SKM-1 treated with dmso at 0.1 percent for 144 hours (cell line): Measurements from ENCODE around the gene KIF17.

Experiments used
- DNase-seq: peaks from one replicate; lab custom pipeline; 2025; ENCODE audit not compliant: unreplicated experiment; lab: John Stamatoyannopoulos, UW

KIF17 gene

DNA sequence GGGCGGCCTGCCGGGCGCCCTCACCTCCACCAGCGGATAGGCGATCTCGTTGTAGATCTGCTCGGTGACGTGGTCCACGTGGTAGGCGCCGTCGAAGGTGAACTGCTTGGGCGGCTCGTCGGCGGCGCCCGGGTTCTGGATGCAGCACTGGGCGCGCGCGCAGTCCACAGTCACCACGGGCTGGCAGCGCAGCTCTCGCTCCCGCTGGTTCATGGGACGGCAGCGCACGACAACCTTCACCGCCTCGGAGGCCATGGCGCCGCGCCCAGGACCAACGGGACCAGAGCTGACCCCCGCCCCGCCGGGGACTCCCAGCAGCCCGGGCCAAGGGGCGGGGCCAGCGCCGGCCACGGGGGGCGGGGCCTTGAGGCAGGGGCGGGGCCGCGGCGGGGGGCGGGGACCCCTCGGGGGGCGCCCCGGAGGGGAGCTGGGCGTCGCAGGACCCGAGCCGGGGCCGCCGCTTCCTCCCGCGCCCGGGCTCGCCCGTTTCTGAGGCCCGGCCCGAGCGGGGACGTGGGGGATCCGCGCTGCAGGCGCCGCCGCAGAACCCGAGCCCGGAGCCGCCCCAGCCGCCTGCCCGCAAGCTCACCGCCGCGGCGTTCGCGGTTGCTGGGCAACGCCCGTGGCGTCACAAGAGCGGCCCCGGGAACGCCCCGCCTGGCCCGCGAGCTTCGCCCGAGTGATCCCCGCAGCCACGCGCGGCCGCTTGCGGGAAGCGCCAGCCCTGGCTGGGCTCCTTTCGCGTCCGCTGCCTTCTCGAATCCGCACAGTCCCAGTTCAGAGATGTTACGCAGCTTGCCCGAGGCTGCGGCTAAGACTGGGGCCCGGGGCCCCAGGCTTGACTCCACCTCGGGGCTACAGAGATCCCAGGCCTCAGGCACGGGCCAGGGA, at the start of gene KIF17:
Gene KIF17, minus strand, starts transcription at position 556 of the 891 bp plus-strand sequence. Its CDS starts 301 bp downstream, at position 255.
- DNase-seq = no peak

DNA sequence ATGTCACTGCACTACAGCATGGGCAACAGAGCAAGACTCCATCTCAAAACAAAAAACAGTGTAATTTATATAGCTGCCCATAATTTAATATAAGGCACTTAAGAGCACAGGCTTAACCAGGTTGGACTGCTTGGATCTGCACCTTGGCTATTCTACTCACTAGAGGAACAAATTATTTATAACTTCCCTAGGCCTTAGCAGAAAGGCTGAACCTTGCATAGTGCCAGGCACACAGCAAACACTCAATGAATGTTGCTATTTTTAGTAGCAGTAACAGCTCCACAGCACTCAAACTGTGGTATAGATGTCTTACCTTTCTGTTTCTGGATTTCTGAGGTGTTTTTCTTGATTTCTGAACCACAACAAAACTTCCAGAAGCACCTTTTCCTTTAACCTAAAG, 49.5 kb upstream of the KIF17 start:
- DNase-seq = no peak

DNA sequence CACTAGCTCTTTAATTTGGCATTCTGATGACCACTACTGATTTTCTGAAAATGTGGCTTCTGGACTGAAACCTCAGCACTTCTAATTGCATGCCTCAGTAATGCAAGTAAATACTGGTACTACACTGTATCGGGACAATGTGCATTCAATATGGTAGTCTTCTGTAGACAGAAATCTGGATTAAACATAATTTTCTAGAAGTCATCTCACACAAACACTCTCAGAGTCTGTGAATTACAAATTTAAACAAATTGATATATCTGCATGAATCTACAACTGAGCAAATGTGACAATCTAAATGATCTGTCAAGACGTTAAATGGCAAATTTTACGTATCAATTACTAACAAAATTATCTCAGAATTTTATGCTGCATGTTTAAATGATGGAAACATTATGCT, 45.6 kb upstream of the KIF17 start:
- no peak for DNase-seq

DNA sequence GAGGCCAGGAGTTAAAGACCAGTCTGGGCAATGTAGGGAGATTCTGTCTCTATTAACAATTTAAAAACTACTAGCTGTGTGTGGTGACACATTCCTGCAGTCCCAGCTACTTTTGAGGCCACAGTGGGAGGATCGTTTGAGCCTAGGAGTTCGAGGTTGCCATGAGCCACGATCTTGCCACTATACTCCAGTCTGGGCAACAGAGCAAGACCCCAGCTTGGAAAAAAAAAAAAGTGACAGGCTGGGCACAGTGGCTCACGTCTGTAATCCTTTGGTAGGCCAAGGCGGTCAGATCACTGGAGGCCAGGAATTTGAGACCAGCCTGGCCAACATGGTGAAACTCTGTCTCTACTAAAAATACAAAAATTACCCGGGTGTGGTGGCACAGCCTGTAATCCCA, 42.5 kb upstream of the KIF17 start:
- DNase-seq = no peak

DNA sequence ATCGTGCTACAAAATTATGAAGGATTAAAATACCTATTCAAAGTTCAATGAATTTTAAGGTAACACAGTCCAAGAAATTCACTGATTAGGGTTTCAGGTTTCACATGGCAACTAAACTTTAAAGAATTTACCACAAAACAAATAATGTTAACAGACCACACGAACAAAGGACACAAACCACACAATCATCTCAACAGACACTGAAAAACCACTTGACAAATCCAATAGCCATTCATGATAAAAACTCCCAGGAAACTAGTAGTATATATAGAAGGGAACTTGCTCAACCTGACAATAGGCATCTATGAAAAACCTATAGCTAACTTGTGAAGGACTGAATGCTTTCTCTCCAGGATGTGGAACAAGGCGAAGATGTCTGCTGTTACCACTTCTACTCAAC, 35.8 kb upstream of the KIF17 start:
- DNase-seq = no peak

DNA sequence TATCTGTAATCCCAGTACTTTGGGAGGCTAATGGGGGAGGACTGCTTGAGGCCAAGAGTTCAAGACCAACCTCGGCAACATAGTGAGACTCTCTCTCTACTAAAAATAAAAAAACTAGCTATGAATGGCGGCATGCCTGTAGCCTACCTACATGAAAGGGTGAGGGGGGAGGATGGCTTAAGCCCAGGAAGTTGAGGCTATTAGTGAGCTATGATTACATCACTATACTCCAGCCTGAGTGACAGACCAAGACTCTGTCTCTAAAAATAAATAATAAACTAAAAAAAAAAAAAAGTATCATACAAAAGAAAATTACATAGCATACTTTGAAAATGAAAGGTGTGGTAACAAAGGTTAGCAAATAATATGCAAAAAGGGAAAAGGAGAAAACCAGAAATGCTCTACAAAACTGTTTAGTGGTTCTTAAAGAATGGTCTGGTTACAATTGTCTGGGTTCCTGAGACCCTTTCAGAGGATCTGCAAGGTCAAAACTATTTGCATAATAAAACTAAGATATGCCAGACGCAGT, 33.7 kb upstream of the KIF17 start:
- DNase-seq = no peak

DNA sequence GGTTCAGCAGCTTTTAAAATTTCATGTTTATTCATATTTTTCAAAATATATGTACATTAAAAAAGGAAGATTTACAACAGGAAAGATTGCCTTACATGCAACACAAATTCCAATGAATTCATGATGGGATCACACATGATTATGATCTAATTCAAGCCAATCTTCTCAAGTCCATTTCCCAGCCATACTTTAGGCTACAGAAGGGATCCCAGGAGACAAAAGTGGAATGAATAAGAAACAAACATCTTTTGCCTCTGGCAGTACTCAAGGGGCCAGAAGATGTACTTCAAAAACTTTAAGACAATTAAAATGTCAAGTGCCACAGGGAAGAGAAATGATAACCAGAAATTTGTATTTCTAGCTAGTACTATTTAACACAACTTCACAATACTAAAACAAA, 24.9 kb upstream of the KIF17 start:
- DNase-seq = no peak

DNA sequence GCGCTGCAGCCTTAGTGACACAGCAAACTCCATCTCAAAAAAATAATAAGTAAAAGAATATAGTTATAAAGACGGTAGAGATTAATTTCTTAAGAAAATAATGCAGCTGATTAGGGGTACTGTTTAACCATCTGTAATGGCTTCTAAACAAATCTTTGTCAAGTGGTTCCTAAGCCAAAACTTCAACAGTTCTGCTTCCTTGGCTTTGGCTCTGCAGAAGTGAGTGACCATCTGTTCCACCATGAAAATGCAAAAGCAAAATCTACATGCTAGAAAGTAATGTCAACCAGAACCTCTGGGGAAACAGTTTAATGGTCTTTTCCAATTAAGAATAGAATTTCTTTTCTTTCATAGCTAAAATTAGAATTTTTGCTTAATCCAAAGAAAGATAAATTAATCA, 23.0 kb upstream of the KIF17 start:
- no peak for DNase-seq

DNA sequence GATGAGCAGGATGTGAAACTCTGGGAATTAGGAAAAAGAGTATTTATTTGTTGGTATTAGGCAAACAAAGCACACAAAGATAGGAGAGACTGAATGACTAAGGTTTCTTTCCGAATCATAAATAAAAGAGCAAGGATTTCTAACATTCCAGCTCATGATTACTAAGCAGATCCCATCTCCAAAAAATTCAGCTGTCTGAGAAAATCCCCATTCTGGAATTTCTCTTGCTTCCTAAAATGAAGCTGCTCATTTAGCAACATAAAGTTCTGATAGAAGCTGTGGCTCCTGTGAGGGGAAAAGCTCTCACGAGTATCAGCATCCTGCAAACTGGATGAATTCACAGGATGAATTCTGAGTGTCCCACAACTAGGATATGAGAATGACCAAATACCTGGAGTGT, 21.4 kb upstream of the KIF17 start:
- DNase-seq = no peak

DNA sequence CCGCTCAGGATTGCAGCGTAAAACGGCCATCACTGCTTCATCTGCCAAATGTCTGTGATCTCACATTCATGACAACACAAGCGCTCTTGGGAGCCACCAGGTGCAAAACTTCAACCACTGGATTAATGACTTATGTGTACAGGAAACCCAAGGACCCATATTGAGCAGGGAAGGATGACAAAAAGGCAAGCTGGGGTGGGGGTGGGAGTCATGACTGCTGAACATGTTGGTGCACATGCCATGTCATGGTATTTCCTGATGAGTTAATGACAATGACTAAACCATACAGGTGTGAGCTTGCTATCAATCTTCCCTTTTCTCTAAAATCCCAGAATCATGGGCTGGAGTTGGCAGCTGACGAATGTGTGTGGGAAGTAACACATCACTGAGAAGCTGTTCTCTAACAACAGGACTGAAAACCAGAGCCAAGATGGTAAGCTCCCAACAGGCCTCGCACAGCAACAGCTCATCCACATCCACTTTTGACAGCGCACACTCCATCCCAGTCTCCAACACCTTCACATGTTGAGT, 17.8 kb upstream of the KIF17 start:
- DNase-seq = no peak

DNA sequence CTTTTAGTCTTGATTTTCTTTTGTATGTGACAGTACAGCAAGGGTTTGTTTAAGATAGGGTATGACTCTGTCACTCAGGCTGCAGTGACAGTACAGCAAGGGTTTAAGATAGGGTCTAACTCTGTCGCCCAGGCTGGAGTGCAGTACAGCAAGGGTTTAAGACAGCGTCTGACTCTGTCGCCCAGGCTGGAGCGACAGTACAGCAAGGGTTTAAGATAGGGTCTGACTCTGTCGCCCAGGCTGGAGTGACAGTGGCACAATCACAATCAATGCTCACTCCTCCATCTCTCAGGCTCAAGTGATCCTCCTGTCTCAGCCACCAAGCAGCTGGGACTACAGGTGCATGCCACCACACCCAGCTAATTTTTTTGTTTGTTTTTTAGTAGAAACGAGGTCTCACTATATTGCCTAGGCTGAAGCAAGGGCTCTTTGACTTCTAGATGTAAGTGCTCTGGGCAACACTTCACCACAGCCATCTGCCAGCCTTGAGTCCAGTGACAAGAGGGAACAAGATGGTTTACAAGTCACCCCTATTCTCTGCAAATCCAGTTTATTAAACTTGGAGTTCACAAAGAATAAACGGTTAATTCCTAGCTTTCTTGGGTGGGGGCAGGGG, 15.7 kb upstream of the KIF17 start:
- DNase-seq = no peak

DNA sequence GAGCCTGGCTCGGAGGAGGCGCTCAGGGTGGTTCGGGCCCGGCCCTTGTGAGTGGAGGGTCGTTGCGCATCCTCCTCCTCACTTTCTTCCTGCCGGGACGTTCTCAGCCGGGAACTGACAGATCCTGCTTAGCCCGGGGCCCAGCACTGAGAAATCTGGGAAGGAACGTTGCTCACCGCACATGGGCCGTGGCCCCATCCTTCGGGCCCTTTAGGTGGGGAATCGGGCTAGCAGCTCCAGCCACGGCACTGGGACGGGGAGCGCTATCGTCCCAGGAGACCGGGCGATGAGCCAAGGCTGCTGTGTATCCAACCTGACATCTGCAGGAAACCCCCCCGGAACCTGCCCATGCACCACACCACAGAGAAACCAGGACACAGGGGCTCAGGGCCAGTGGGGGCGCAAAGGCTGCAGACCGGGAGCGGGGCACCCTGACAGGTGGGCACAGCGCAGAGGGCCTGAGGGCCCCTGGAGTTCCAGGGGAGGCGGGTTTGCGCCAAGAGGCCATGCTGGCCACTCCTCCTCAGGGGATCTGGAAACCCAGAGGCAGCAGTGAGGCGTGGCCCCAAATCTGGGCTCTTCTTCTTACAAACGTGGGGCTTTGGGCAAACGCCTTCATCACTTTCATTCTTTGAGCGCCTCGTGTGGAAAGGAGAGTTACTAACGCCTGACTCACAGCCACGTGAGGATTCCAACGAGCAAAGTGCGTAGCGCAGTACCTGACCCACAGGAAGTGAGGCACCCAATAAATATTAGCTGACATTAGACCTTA, 15.0 kb upstream of the KIF17 start, which contains the start of gene SH2D5:
Gene SH2D5, minus strand, starts transcription at position 116 of the 772 bp plus-strand sequence. CDS start 4,659 bp downstream, outside the sequence.
- DNase-seq = no peak

DNA sequence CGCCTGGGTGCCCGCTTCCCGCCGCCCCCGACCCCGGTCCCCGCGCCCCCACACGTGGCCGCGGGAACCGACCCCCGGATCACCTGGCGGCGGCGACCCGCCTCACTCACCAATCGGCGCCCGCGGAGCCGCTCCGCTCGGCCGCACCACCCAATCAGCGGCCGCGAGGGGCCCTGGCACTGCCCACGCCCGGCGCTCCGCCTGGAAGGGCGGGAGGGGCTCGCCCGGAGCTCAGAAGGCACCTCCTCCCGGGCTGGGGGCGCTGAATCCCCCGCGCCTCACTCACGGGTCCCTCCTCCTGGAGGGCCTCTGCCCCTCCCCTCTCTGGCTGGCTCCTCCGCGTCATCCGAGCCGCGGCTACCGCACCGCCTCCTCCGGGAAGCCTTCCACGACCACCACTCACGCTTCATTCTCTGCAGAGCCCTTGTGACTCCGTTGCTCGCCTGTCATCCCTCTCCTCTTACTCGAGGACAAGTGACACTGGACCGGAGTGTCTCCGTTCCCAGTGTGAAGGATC, 14.3 kb upstream of the KIF17 start:
- no peak for DNase-seq

DNA sequence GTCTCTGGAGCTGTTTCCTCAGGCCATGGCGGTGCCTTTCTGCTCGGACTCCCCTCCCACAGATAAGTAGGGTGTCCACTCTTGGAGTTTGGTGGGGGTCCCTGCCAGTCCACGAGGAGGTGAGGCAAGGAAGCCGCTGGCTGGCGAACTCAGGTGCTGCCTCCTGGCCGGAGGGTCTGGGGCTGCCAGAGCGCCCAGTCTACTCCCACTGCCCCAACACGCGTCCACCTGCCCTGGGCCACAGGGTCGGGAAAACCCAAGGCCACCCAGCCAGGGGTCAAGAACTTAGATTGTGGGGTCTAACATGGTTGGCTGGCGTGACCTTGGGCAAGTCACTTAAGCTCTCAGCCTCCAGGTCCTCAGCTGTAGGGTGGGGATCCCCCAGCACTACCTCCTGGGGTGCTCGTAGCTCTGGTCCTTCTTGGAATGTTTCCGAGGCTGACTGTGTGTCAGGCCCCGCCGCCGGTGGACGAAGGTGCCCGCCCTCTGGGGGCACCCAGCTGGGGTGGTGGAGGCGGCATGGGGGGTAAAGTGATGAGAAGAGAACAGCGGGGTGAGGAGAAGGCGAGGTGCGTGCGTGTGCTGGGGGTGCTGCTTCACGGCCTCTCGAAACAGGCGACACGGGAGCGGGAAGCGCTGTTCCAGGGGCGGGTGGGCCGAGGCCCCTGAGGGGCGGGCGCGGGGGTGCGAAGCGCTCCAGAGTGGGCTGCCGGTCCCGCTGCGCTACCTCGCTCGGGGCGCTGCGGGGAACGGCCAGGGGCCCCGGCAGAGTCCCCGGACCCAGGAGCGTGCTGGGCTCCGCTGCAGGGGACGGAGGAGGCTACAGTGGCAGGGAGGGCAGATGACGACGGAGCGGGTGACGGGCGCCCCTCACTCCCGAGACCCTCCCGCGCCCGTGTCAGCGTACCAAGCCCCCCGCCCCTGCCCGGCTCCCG, 13.5 kb upstream of the KIF17 start:
- DNase-seq = no peak

DNA sequence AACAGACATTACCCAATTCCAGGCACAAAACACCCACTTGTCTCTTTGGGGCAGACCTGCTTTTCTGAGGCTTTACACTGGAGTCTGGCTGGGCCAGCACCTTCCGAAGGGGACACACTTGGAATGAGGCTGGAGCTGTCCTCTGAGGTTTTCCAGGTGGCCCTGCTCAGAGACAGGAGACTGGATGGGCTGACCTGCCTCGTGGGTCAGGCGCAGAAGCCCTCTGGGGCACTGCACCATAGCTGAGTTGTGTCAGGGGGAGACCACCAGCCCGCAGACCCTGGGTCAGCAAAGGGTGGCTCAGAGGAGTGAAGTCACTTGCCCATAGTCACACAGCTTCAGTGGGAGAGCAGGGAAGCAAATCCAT, 12.9 kb upstream of the KIF17 start:
- no peak for DNase-seq

DNA sequence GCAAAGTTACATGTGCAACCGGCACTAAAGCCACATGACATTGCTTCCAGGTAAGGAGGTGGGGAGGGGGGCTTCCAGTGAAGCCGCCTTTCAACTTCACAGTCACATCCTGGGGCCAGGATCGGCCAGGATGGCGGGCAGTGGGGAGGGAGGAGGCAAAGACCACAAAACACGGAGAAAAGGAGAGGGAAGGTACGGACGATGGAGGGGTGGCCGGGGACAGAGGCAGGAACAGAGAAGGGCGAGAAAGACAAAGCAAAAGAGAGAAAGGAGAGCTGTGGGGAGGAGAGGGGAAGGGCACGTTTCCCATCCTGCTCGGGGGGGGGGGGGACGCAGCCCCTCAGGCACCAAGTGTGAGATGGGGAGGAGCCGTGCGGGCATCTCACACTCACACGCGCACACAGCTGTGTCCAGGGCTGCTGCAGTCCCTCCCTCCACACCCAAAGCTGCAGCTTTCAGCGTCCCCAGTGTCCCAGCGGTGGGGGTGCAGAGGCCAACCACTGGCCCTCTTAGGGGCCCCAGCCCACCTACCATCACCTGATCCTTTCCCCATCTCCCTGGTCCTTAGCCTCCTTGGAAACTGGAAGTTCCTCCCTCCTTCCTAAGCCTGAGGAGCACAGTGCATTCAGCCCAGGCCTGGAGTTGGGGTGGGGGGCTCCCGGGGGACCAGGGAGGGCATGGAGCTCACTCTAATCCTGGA, 12.3 kb upstream of the KIF17 start:
- DNase-seq = no peak

DNA sequence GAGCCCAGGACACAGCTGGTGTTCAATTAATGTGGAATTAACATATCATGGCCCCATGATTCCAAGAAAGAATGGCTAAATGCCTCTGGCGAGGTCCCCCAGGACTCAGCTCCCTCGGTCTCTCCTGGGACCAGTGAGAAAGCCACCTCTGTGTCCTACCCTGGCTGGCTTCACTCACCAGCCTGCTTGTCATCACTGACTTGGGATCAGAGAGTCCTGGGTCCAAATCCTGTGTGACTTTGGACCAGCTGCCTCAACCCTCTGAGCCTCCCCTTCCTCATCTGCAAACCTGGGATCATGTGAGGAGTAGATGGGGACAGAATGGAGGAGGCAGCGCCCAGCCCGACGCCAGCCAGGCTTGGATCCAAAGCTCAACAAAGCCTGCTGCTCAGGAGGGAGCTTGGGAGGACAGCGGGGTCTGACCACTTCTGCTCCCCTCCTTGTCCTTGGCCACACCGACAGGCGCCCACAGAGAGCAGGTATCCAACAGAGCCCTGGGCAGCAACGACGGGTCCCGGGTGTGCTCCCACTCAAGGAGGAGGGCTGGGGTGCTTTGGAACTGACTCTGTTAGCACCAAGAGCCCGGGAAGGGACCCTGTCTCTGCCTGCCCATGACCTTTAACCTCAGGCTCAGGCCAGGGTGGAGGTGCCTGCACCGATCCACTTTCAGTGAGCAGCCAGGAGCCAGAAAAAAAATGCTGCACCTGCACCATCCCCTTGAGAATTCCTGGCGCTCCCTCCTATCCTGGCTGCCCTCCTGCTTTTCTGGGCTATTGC, 11.5 kb upstream of the KIF17 start:
- DNase-seq = no peak

DNA sequence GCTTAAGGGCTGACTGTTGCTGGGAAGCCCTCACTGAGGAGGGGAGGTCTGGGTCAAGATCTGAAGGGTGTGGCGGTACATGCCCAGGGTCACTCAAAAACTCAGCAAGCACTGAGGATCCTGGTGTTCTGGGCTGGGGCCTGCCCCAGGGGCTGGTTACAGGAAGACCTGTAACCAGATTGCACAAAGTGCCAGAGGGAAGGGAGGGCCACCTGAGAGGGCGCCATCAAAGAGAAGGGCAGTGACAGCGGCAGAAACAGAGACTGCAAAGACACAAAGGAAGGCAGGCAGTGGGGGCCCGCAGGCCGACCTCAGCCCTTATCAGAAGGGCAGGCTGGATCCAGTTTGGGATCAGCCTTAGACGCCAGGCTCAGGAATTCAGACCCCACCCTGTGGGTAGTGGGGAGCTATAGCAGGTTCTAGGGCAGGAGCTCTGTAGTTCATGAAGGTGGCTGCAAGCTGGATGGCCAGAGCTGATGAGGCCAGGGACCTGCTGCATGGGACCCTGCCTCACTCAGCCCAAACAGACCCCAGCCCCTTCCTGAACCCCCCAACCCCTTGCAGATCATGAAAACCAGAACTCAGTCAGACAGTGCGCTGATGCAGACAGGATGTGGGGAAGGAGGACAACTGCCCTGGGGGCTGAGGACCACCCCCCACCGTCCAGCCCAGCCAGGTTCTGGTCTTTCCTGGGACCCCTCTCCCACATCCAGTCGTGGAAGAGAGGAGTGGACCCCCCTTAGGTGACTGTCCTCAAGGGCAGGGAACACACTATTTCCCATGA, 10.8 kb upstream of the KIF17 start:
- no peak for DNase-seq
